Measurements from ENCODE around the gene NFIX.

- TF ChIP-seq, protein P1, sequence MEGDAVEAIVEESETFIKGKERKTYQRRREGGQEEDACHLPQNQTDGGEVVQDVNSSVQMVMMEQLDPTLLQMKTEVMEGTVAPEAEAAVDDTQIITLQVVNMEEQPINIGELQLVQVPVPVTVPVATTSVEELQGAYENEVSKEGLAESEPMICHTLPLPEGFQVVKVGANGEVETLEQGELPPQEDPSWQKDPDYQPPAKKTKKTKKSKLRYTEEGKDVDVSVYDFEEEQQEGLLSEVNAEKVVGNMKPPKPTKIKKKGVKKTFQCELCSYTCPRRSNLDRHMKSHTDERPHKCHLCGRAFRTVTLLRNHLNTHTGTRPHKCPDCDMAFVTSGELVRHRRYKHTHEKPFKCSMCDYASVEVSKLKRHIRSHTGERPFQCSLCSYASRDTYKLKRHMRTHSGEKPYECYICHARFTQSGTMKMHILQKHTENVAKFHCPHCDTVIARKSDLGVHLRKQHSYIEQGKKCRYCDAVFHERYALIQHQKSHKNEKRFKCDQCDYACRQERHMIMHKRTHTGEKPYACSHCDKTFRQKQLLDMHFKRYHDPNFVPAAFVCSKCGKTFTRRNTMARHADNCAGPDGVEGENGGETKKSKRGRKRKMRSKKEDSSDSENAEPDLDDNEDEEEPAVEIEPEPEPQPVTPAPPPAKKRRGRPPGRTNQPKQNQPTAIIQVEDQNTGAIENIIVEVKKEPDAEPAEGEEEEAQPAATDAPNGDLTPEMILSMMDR (IDR thresholded peaks at IDR 0.05; ENCODE audit: extremely low read depth in 1 of 2, insufficient read depth in 1 of 2, low read depth in 1 of 2, low read length in 2 of 2) = no peak
- TF ChIP-seq EZH2 (IDR thresholded peaks at IDR 0.05; ENCODE audit: borderline replicate concordance, low read depth, low read length, severe bottlenecking) = no peak
- TF ChIP-seq, protein P2, sequence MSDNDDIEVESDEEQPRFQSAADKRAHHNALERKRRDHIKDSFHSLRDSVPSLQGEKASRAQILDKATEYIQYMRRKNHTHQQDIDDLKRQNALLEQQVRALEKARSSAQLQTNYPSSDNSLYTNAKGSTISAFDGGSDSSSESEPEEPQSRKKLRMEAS (IDR thresholded peaks at IDR 0.05; ENCODE audit: insufficient read depth, insufficient read length) = peak; percentile 64
- TF ChIP-seq MYC (IDR thresholded peaks at IDR 0.05; ENCODE audit: low read depth, low read length) = no peak
Observed at GRCh38 chr19:12994701-12995595, at the start of gene NFIX.

Measured in endothelial cell of umbilical vein (primary cell).